ENCODE results near the gene PLIN4. TPM values are rescaled to one million over a fixed set of nuclear protein-coding genes. Genes with fewer than 3 reads are reported as not detected.
A peak's percentile ranks its signal among the peaks of the same experiment; 100 is the strongest.

The PLIN4 gene
- polyA plus RNA-seq, 4 donors = 0.50 to 16.9 (median 1.1) TPM

- 92 to 94% (median 93%) methylated on average over 34 to 35 of the region's 35 CpGs for WGBS, 3 donors
- H3K27me3 ChIP-seq (ENCODE audit: control insufficient read depth in 3 of 3, insufficient read depth in 3 of 3, low read length in 3 of 3) = no peaks in the 10 kb centered on the region
- no peak overlapping the region for H3K27ac ChIP-seq (ENCODE audit: low read depth in 1 of 3, low read length in 2 of 3)
- no peaks in the 10 kb centered on the region for H3K9me3 ChIP-seq (ENCODE audit: control insufficient read depth in 2 of 2, insufficient read depth in 1 of 2, low read depth in 1 of 2, low read length in 1 of 2)
- H3K4me3 ChIP-seq (ENCODE audit: low read depth in 1 of 3, low read length in 3 of 3) = no peak overlapping the region
- FAIRE-seq = no peak
- H3K36me3 ChIP-seq (ENCODE audit: control insufficient read depth in 3 of 3, insufficient read depth in 2 of 3, low read depth in 1 of 3, low read length in 3 of 3) = peaks cover 0 to 62% (median 2%) of the 10 kb centered on the region in 3 donors
- DNase-seq = no peak
- no peaks in the 10 kb centered on the region for H3K4me1 ChIP-seq (ENCODE audit: control insufficient read depth in 3 of 3, insufficient read depth in 2 of 3, low read depth in 1 of 3, low read length in 2 of 3)
Observed at GRCh38 chr19:4482721-4483364, 35.4 kb downstream of the PLIN4 start.

- DNase-seq = no peak
Observed at GRCh38 chr19:4477034-4477801, 41.1 kb downstream of the PLIN4 start.

GRCh38 chr19:4474514-4475022 is 43.7 kb downstream of the PLIN4 start:
- DNase-seq = peak in 1 of 2 donors; percentile 53
- H3K27ac ChIP-seq (ENCODE audit: low read depth in 1 of 3, low read length in 2 of 3) = no peak overlapping the region
- no peaks in the 10 kb centered on the region for H3K27me3 ChIP-seq (ENCODE audit: control insufficient read depth in 3 of 3, insufficient read depth in 3 of 3, low read length in 3 of 3)
- peaks cover 0 to 15% (median 6%) of the 10 kb centered on the region in 3 donors for H3K4me1 ChIP-seq (ENCODE audit: control insufficient read depth in 3 of 3, insufficient read depth in 2 of 3, low read depth in 1 of 3, low read length in 2 of 3)
- WGBS, 3 donors = 23 to 69% (median 68%) methylated on average over 13 of the region's 13 CpGs
- peaks cover 7 to 37% (median 8%) of the 10 kb centered on the region in 3 donors for H3K36me3 ChIP-seq (ENCODE audit: control insufficient read depth in 3 of 3, insufficient read depth in 2 of 3, low read depth in 1 of 3, low read length in 3 of 3)
- no peak for FAIRE-seq
- H3K9me3 ChIP-seq (ENCODE audit: control insufficient read depth in 2 of 2, insufficient read depth in 1 of 2, low read depth in 1 of 2, low read length in 1 of 2) = no peaks in the 10 kb centered on the region
- peak overlapping the region in 1 of 3 donors; percentile 43 for H3K4me3 ChIP-seq (ENCODE audit: low read depth in 1 of 3, low read length in 3 of 3)

More at GRCh38 chr19:4477034-4477801, 41.1 kb downstream of the PLIN4 start:
- Histone ChIP-seq H3K36me3 (ENCODE audit: control insufficient read depth in 3 of 3, insufficient read depth in 2 of 3, low read depth in 1 of 3, low read length in 3 of 3) (peaks cover 7 to 56% (median 8%) of the 10 kb centered on the region in 3 donors), H3K4me3 (ENCODE audit: low read depth in 1 of 3, low read length in 3 of 3) (no peak overlapping the region), H3K4me1 (ENCODE audit: control insufficient read depth in 3 of 3, insufficient read depth in 2 of 3, low read depth in 1 of 3, low read length in 2 of 3) (peaks cover 0 to 15% (median 6%) of the 10 kb centered on the region in 3 donors), H3K9me3 (ENCODE audit: control insufficient read depth in 2 of 2, insufficient read depth in 1 of 2, low read depth in 1 of 2, low read length in 1 of 2) (no peaks in the 10 kb centered on the region), H3K27ac (ENCODE audit: low read depth in 1 of 3, low read length in 2 of 3) (no peak overlapping the region), H3K27me3 (ENCODE audit: control insufficient read depth in 3 of 3, insufficient read depth in 3 of 3, low read length in 3 of 3) (no peaks in the 10 kb centered on the region)
- WGBS, 3 donors = 86 to 87% (median 86%) methylated on average over 16 of the region's 16 CpGs
- FAIRE-seq = no peak

GRCh38 chr19:4473763-4474513 is 44.3 kb downstream of the PLIN4 start:
- no peaks in the 10 kb centered on the region for H3K9me3 ChIP-seq (ENCODE audit: control insufficient read depth in 2 of 2, insufficient read depth in 1 of 2, low read depth in 1 of 2, low read length in 1 of 2)
- peaks cover 7 to 31% (median 8%) of the 10 kb centered on the region in 3 donors for H3K36me3 ChIP-seq (ENCODE audit: control insufficient read depth in 3 of 3, insufficient read depth in 2 of 3, low read depth in 1 of 3, low read length in 3 of 3)
- H3K4me1 ChIP-seq (ENCODE audit: control insufficient read depth in 3 of 3, insufficient read depth in 2 of 3, low read depth in 1 of 3, low read length in 2 of 3) = peaks cover 0 to 15% (median 6%) of the 10 kb centered on the region in 3 donors
- FAIRE-seq = no peak
- 30 to 71% (median 67%) methylated on average over 23 of the region's 23 CpGs for WGBS, 3 donors
- no peak for DNase-seq
- no peak overlapping the region for H3K27ac ChIP-seq (ENCODE audit: low read depth in 1 of 3, low read length in 2 of 3)
- H3K27me3 ChIP-seq (ENCODE audit: control insufficient read depth in 3 of 3, insufficient read depth in 3 of 3, low read length in 3 of 3) = no peaks in the 10 kb centered on the region
- H3K4me3 ChIP-seq (ENCODE audit: low read depth in 1 of 3, low read length in 3 of 3) = peak overlapping the region in 1 of 3 donors; percentile 43

GRCh38 chr19:4473011-4473762 is 45.1 kb downstream of the PLIN4 start:
- Histone ChIP-seq H3K4me3 (ENCODE audit: low read depth in 1 of 3, low read length in 3 of 3) (peak overlapping the region; percentile 84 to 94 (median 85)), H3K4me1 (ENCODE audit: control insufficient read depth in 3 of 3, insufficient read depth in 2 of 3, low read depth in 1 of 3, low read length in 2 of 3) (peaks cover 0 to 15% (median 6%) of the 10 kb centered on the region in 3 donors), H3K27me3 (ENCODE audit: control insufficient read depth in 3 of 3, insufficient read depth in 3 of 3, low read length in 3 of 3) (no peaks in the 10 kb centered on the region), H3K27ac (ENCODE audit: low read depth in 1 of 3, low read length in 2 of 3) (no peak overlapping the region), H3K36me3 (ENCODE audit: control insufficient read depth in 3 of 3, insufficient read depth in 2 of 3, low read depth in 1 of 3, low read length in 3 of 3) (peaks cover 7 to 24% (median 8%) of the 10 kb centered on the region in 3 donors), H3K9me3 (ENCODE audit: control insufficient read depth in 2 of 2, insufficient read depth in 1 of 2, low read depth in 1 of 2, low read length in 1 of 2) (no peaks in the 10 kb centered on the region)
- FAIRE-seq = no peak
- WGBS, 3 donors = 21 to 36% (median 22%) methylated on average over 14 to 25 of the region's 25 CpGs
- no peak for DNase-seq

- Histone ChIP-seq H3K9me3 (ENCODE audit: control insufficient read depth in 2 of 2, insufficient read depth in 1 of 2, low read depth in 1 of 2, low read length in 1 of 2) (no peaks in the 10 kb centered on the region), H3K4me1 (ENCODE audit: control insufficient read depth in 3 of 3, insufficient read depth in 2 of 3, low read depth in 1 of 3, low read length in 2 of 3) (peaks cover 0 to 15% (median 6%) of the 10 kb centered on the region in 3 donors), H3K27me3 (ENCODE audit: control insufficient read depth in 3 of 3, insufficient read depth in 3 of 3, low read length in 3 of 3) (no peaks in the 10 kb centered on the region), H3K36me3 (ENCODE audit: control insufficient read depth in 3 of 3, insufficient read depth in 2 of 3, low read depth in 1 of 3, low read length in 3 of 3) (peaks cover 4 to 19% (median 6%) of the 10 kb centered on the region in 3 donors), H3K27ac (ENCODE audit: low read depth in 1 of 3, low read length in 2 of 3) (peak within 1 kb of the TSS; percentile 79 to 98 (median 79)), H3K4me3 (ENCODE audit: low read depth in 1 of 3, low read length in 3 of 3) (peak within 1 kb of the TSS; percentile 84 to 94 (median 85))
- WGBS, 3 donors = 0 to 1% (median 1%) methylated on average over 48 to 71 of the region's 71 CpGs
- DNase-seq (no peak), FAIRE-seq (no peak)
Observed at GRCh38 chr19:4472174-4472974, 45.9 kb downstream of the PLIN4 start, which contains the start of gene HDGFL2. Gene HDGFL2, plus strand, starts transcription at chr19:4472297. Its CDS starts 54 bp downstream, at chr19:4472351.

Data from small intestine (tissue), 7 donors.